HG03342 (cell line): ENCODE data around the gene C3orf33.

ENCODE experiments used
- ATAC-seq: cut with Tn5 transposase; IDR thresholded peaks from one replicate; pipeline ENCODE4 v1.9.1; 2021; ENCODE audit warnings: mild to moderate bottlenecking, moderate library complexity; ENCODE audit not compliant: unreplicated experiment

Gene C3orf33

DNA sequence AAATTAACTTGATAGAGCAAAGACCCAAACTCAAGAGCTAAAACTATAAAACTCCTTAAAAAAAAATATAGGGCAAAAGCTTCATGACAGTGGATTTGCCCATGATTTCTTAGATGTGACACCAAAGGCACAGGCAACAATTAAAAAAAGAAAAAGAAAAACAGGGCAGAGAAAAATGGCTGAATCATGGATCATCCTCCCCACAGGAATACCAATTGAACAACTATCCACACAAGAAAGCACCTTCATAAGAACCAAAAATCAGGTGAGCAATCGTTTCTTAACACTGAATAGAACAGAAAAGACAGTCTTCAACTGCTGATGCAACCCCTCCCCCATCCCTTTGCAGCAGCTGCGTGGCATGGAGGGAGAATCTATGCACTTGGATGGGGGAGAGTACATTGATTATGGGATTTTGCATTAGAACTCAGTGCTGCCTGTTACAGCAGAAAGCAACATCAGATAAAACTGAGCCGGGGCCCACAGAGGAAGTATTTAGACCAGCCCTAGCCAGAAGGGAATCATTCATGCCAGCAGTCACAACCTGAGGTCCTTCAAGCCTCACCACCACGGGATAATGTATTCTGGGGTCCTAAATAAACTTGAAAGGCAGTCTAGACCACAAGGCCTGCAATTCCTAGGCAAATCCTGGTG, 15.7 kb downstream of the C3orf33 start:
- no peak for ATAC-seq

DNA sequence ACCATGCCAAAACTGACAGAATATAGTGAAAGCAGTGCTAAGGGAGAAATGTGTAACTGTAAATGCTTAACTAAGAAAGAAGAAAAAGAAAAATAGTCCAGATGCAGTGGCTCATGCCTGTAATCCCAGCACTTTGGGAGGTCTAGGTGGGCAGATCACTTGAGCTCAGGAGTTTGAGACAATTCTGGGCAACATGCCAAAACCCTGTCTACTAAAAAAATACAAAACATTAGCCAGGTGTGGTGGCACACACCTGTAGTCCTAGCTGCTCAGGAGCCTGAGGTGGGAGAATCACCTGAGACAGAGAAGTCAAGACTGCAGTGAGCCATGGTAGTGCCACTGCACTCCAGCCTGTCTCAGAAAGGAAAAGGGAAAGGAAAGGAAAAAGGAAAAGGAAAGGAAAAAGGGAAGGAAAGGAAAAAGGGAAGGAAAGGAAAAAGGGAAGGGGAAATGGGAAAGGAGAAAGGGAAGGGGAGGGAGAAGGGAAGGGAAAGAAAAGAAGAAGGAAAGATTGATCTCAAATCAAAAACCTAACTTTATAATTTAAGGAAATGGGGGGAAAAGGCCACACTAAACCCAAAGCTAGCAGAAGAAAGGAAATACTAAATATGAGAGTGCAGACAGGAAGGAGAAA, 20.3 kb downstream of the C3orf33 start:
- ATAC-seq = no peak

DNA sequence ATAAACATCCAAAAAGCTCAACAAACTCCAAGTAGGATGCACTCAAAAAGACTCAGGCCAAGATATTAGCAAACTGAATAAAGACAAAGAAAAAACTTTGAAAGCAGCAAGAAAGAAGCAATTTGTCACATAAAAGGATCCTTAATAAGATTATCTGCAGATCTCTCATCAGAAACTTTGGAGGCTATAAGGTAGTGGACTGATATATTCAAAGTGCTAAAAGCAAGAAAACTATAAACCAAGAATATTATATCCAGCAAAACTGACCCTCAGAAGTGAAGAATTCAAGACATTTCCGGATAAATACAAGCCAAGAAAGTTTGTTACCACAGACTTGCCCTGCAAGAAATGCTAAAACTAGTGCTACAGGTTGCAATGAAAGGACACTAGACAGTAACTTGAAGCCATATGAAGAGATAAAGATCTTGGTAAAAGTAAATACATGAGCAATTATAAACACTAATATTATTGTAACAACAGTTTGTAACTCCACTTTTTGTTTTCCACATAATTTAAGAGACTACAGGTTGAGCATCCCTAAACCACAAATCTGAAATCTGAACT, 23.6 kb downstream of the C3orf33 start:
- no peak for ATAC-seq

DNA sequence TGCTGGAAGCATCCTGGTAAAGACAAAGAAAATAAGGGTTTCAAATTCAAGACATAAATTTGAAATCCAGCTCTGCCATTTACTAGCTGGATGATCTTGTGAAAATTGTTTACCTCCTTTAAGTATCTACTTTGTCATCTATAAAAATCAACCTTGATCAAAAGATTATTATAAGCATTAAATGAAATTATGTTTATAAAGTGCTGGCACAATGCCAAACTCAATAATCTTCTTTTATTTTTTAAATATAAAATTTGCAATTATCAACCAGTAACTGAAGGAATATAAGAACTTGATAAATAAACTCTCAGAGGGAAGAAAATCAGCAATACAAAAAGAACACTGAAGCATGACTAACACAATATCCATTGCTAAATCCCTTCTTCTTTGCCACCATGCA, 25.8 kb downstream of the C3orf33 start:
- ATAC-seq = no peak

DNA sequence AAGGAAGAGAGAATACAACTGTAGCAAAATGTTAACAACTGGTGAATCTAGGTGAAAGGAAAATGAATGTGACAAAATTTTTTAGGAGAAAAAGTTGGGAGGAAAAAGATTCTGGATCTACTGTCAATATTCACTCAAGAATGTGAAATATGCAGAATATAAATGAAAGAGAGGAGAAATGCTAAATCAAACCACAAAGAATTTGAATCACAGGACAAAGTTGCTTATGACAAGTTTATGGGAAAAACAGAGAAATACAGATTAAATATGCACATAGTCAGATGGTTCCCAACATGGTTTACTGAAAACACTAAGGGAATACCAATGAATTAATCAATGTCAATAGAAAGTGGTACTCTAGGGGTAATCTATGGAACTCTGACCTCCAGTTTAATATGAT, 27.6 kb downstream of the C3orf33 start:
- no peak for ATAC-seq

DNA sequence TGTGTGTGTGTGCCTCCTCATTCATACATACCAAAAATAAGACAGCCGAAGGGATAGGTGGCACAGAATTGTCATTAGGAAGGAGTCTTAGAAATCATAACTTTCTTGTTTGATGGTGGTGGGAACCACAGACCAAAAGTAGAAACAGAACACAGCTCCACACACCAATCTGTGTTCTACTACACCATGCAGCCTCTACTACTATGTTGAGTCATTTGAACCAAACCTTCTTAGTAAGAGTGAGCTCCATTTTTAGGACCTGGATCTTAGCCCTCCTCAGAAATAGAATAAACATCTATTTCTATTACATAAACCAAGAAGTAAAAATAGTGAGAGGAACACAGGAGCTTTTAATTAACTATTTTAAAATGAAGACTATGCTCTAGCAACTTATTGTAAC, 33.3 kb downstream of the C3orf33 start:
- ATAC-seq = no peak

DNA sequence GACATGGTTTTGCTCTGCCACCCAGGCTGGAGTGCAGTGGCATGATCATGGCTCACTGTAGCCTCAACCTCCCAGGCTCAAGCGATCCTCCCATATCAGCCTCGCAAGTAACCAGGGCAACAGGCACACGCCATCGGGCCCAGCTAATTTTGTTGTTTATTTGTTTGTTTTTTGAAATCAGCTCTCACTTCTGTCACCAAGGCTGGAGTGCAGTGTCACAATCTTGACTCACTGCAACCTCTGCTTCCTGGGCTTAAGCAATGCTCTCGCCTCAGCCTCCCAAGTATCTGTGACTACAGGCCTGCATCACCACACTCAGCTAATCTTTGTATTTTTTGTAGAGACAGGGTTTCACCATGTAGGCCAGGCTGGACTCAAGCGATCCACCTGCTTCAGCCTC, 35.0 kb downstream of the C3orf33 start:
- ATAC-seq = no peak

DNA sequence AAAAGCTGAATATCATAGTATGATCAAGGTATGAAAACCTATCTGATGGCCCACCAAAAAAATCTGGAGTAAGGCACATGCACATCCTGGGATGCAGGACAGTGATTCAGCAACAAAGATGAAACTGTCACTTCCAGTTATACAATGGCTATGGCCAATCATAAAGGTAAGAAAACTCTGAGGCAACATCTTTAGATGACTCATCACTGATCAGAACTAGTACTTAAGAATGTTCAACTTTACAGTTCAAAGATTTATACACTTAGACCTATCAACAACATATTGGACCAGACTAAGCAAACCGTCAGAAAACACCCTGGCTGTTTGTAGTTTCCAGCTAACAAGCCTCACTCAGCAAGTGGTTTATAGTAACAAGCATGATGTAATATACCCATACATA, 39.9 kb downstream of the C3orf33 start:
- ATAC-seq = no peak

DNA sequence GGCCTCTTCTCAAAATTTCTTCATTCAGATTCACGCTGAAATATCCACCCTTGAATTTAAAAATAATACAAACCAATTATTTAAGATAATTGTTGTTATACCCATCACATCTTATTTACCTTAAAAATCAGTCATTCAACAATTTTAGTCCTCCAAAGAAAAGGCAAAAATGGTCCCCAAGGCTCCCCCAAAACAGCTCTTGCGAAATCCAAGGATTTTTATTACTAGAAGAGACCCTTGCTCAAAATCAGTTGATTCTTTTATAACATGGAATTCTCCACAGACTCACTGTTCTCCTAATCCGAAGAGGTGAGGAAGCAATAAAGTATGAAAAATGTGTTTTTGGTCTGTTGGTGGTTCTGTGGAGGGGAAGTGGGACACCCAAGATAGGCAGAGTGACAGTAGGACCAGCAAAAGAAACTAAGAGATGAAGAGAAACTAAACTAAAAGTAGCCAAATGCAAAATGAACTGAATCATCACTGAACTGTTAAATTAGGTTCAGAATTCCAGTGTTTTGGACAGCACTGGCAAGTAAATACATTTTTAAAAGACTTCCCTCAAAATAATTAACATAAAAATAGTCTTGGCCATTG, 42.1 kb downstream of the C3orf33 start:
- no peak for ATAC-seq

DNA sequence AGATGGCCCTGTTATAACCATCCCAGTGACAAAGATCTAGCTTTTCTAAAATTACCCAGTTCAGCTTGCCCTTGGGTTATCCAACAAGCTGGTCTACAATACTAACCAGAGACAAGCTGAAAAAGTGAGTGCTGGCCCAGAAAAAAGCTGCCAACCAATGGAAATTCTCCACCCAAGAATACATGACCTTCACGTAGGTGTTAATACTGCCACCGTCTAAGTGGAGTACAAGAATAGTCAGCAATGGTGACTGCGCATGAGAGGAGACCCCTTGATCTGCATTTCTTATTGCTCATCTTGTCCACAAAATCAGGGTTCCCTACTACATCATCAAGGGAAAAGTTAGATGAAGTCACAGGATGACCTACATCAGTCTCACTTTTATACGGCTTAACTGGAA, 45.4 kb downstream of the C3orf33 start:
- ATAC-seq = no peak

DNA sequence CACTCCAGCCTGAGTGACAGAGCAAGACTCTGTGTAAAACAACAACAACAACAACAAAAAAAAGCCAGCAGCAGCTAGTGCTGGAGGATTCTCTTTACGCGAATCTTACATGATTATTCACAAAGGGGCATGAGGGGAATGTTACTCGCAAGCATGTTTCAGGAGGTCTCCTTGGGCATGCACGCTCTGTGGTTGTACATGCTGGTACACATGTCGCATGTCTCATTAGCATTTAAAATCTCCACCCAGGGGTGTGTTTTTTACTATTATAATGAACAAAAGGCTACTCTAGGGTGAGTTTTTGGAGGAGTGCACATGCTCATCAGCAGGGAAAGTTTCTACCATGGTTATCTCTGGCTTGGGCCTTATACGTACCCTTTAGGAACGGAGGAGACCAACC, 48.5 kb downstream of the C3orf33 start:
- no peak for ATAC-seq

DNA sequence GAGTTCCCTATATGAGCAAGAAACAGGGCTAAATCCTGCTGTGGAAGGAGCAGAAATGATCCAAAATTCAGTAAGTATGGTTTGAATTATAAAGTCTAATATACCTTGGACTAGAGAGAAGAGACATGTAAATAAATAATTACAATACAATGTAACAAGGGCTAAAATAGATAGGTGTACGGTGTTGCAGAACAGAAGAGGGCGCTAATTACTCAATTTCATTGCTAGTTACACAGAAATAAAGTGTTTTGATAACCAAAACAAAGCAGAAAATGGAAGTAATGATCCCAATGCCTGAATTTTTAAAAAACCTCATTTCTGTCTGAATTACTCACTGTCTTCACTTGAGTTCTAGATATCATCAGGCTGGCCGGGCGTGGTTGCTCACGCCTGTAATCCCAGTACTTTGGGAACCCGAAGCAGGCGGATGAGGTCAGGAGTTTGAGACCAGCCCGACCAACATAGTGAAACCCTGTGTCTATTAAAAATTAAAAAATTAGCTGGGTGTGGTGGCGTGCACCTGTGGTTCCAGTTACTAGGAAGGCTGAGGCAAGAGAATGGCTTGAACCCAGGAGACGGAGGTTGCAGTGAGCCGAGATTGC, 52.9 kb downstream of the C3orf33 start:
- no peak for ATAC-seq

DNA sequence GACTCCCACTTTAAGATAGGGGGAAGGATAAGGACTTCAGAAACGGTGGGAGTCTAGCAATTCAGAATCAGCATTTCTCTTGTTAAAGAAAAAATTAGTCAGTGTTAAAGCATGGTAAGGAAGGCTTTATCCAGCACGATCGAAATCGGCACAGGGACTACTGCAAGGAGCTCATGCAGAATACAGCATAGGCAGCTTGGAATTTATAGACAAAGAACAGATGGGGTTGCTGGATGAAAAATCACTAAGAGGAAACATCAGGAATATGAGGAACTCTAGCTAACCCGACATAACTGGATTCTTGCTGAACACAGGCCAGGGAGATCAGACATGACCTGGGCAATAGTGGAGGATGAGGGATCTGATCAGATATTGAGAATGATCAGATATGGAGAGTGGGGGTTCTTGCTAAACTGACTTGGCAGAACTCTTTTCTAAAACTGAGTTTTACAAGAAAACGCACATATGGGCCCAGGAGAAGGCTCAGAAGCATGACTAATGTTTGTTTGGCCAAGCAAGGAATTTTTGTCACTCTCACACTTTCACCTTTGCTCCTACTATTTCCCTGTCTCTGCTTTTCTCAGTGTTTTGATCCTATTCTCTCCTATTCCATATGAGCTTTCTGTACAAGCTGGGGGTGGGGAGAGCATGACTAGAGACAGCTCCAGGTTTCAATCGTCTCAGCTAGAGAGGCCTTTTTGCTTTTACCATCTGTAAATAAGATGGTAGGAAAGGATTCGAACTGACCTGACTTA, 57.3 kb downstream of the C3orf33 start:
- ATAC-seq = no peak

DNA sequence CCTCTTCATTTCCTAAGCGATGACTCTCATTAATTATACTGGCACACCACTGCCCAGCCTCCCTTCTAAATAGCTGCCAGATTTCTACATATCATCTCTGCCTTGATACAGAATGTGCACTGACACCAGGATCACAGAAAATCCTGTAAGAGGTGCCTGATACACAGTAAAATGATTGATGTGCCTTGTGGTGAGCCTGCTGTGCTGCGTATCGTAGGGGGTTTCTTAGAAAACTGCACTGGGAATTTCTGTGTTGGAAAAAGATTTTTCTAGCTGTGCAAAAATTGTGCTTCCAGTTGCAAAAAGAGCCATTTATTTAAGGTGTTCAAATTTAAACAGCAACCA, 58.2 kb downstream of the C3orf33 start:
- ATAC-seq = no peak

DNA sequence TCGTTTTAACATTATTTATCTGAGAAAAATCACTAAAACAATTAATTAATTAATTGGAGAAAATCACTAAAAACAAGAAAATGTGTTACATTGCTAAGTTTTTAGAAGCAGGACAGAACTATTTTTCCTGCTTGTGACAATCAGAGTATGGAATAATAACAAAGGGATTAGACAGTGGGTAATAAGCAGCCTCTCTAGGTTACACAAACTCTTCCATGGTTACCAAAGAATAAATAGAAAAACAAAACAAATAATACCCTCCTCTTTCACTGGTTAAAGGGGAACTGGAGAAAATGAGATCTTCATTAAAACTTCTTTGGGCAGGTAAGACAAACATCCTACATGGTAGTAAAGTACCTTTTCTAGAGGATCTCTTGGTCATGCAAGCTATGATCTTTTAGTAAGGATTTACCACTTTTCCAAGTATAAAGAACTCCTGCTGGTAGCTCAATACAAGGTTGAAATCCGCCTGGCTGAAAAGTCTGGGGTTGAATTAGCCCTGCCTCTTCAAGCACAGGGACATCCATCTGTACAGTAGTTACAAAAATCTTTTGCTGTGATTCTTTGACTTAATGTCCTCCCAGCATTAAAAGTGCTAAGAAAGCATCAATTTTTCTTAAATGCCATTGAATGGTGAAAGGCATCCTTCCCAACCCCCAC, 58.7 kb downstream of the C3orf33 start:
- no peak for ATAC-seq

DNA sequence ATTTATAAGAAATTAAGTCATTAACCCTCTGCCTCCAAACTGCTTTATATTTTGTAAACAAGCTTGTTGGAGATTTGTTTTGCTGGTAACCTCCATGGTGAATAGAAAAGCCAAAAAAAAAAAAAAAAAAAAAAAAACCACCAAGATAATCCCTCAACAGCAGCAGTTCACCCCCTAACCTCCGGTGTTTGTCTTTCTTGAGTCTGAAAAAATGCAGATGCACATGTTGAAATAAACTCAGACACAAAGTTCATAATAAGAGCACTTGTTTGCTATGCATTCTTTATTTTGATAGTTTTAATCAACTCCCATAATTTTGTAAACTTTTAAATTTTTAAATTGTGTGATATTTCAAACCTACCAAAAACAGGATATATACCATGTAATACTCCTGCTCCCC, 59.4 kb downstream of the C3orf33 start:
- ATAC-seq = no peak

DNA sequence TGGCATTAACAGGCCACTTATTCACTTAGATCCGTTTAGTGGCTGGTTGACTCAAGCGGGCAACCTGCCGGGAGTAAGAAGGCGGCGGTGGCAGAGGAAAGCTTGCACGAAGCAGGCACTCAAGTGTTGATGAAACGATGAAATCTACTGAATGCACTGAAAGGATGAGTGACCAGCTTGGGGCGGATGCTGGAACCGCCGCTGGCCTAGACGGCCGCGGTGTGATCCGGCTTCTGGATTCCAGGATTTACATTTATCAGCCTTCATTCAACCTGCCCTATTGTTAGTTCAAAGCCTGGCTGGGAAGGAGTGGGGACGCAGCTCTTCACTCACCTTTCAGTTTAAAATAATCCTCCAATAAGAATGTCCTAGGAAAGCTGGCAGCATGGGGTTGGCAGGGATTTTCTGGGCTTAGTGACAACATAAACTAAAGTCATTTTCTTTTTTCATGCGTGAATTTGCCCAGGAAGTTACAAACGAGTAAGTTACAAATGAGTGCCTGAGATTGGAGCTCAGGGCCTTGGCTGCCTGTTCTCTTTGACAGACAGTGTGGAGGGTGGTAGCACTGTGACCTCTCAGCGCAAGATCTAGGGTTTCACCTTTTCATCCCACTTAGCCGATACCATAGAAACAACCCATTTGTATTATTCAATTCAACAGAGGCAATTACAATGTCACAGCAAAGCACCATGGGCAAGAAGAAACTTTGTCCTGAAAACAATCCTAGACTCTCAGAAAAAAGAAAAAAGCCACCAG, 60.1 kb downstream of the C3orf33 start:
- ATAC-seq = no peak

DNA sequence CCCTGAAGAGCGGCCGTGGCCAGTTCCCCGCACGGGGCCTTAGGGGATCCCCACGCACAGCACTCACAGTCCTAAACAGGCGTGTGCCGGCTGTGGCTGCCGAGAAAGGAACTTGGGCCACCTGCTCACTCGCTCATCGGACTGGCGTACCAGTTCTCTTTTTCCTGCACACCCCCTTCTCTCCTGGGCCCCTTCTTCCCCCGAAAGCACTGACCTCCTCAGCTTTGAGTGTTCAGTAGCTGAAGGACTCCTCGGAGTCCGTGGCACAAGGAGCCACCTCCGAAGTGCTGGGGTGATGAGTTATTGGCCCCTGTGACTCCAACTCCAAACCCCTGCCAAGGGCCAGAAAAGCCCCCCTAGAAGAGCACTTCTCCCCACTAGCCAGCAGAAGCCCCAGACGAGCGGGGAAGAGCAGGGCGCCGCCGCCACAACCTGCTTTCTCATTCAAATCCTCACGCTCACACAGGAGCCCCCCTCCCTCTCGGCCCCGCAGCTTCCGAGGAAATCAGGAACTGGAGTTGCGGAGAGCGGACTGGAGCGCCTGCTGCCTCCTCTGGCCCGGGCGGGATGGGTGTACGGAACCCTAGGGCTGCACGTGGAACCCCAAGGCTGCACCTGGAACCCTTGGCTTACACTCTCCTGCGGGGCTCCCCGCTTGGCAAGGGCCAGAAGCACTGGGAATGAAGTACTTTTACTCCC, 61.3 kb downstream of the C3orf33 start, which contains the start of gene PLCH1:
PLCH1 (minus strand) TSS at position 446 of the 699 bp plus-strand sequence. CDS start 40,847 bp downstream, outside the sequence.
- ATAC-seq = peak; percentile 57

DNA sequence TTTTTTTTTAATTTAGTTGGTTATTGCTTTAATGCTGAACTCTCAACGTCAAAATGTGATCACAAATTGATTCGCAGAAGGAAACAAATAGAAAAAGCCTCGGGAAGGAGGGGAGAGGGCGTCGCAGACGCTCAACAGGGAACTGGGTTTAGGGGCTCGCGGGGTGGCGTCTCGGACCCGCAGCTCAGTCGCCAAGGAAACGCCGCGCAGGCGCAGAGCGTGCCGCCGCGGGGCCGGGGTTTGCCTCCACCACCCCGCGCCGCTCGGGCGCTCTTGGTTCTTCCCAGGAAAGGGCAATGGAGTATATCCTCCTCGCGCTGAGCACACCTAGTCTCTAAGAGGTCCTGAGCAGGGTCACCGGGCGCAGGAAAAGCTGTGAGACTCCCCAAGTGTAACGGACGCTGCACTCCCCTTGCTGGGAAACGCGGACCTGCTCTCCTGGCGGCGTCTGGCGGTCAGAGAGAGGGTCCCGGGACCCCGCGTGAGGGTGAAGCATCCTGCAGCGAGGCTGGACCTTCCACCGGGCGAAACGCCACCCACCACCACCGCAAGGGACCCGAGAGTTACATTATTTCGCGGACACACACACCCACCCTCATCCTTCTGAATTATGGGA, 62.0 kb downstream of the C3orf33 start:
- peak; percentile 37 for ATAC-seq
